Neural cell (in vitro differentiated cells): ENCODE results near the gene ZBTB7C.

Source experiments
- CTCF ChIP-seq: fragments of 450-650 bp; IDR thresholded peaks from 2 replicates; pipeline ENCODE4 v1.5.1; 2014; ENCODE audit warnings: antibody characterized with exemption, mild to moderate bottlenecking, moderate library complexity; ENCODE audit not compliant: poor library complexity, severe bottlenecking
- EZH2 ChIP-seq: fragments of 200-600, 300-800 bp; shearing (Covaris generic), sonication (generic); IDR thresholded peaks from 2 replicates; pipeline ENCODE4 v1.6.1; 2014; ENCODE audit warnings: antibody characterized with exemption, low read length, borderline replicate concordance, mild to moderate bottlenecking; ENCODE audit not compliant: insufficient read depth, poor library complexity, severe bottlenecking
- POLR2AphosphoS5 ChIP-seq: IDR thresholded peaks from 2 replicates; pipeline ENCODE4 v1.6.1; 2012
- TAF1 ChIP-seq: IDR thresholded peaks from 2 replicates; pipeline ENCODE4 v1.6.1; 2012; ENCODE audit warnings: low read depth
- TF ChIP-seq, protein P1 (sequence below): IDR thresholded peaks from 2 replicates; pipeline ENCODE4 v1.6.1; 2012; ENCODE audit warnings: borderline replicate concordance

GRCh38 chr18:48337053-48337452 lies 72.1 kb downstream of the ZBTB7C start:
- TF ChIP-seq CTCF (no peak), EZH2 (no peak), POLR2AphosphoS5 (no peak), TAF1 (no peak)
- TF ChIP-seq, protein P1, sequence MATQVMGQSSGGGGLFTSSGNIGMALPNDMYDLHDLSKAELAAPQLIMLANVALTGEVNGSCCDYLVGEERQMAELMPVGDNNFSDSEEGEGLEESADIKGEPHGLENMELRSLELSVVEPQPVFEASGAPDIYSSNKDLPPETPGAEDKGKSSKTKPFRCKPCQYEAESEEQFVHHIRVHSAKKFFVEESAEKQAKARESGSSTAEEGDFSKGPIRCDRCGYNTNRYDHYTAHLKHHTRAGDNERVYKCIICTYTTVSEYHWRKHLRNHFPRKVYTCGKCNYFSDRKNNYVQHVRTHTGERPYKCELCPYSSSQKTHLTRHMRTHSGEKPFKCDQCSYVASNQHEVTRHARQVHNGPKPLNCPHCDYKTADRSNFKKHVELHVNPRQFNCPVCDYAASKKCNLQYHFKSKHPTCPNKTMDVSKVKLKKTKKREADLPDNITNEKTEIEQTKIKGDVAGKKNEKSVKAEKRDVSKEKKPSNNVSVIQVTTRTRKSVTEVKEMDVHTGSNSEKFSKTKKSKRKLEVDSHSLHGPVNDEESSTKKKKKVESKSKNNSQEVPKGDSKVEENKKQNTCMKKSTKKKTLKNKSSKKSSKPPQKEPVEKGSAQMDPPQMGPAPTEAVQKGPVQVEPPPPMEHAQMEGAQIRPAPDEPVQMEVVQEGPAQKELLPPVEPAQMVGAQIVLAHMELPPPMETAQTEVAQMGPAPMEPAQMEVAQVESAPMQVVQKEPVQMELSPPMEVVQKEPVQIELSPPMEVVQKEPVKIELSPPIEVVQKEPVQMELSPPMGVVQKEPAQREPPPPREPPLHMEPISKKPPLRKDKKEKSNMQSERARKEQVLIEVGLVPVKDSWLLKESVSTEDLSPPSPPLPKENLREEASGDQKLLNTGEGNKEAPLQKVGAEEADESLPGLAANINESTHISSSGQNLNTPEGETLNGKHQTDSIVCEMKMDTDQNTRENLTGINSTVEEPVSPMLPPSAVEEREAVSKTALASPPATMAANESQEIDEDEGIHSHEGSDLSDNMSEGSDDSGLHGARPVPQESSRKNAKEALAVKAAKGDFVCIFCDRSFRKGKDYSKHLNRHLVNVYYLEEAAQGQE, result no peak
